Upper lobe of left lung (tissue), 4 donors: ENCODE results near the gene TSPEAR.

Experiments
- POLR2A ChIP-seq, 4 donors: fragments of 450-650 bp; IDR thresholded peaks; one replicate each; pipeline ENCODE4 v1.5.1; 2016 to 2017; ENCODE audit warnings: antibody characterized with exemption in 4 of 4, mild to moderate bottlenecking in 2 of 4
- TF ChIP-seq, protein P1 (sequence below), 6 experiments: fragments of 450-650 bp in 4 of 6; fragments of 200-600 bp in 2 of 6; sonication (generic) in 2 of 6; IDR thresholded peaks; one replicate each; pipeline ENCODE4 v1.5.1; 2016 to 2019; ENCODE audit warnings: antibody characterized with exemption in 6 of 6

DNA sequence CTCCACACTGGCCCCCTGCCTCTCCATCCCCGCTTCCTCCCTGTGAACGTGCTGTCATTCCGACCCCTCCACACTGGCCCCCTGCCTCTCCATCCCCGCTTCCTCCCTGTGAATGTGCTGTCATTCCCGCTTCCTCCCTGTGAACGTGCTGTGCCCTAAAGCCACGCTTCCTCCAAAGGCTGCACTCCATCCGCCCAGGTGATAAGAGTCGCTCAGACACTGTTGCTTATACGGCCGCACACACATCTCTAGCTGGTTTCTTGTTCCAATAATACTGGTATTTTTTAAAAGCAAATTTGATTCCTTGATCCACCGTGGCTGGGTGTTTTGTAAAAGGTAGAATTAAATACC is 39.3 kb upstream of the TSPEAR start:
- no peak for TF ChIP-seq POLR2A (IDR thresholded peaks at IDR 0.05)
- TF ChIP-seq, protein P1, sequence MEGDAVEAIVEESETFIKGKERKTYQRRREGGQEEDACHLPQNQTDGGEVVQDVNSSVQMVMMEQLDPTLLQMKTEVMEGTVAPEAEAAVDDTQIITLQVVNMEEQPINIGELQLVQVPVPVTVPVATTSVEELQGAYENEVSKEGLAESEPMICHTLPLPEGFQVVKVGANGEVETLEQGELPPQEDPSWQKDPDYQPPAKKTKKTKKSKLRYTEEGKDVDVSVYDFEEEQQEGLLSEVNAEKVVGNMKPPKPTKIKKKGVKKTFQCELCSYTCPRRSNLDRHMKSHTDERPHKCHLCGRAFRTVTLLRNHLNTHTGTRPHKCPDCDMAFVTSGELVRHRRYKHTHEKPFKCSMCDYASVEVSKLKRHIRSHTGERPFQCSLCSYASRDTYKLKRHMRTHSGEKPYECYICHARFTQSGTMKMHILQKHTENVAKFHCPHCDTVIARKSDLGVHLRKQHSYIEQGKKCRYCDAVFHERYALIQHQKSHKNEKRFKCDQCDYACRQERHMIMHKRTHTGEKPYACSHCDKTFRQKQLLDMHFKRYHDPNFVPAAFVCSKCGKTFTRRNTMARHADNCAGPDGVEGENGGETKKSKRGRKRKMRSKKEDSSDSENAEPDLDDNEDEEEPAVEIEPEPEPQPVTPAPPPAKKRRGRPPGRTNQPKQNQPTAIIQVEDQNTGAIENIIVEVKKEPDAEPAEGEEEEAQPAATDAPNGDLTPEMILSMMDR (IDR thresholded peaks at IDR 0.05) = no peak
